OCI-LY3 (cell line): Measurements from ENCODE around the gene RPS15A.
"Not testable (repeated sequence)": the region's sequence is repeated elsewhere in the genome, so short reads cannot be mapped to it uniquely, and the experiment has no call there.

Experiments used
- CTCF ChIP-seq: fragments of 200-600, 300-600 bp; sonication (generic); IDR thresholded peaks from 2 replicates; pipeline ENCODE4 v1.5.1; 2014; ENCODE audit warnings: antibody characterized with exemption, low read length, low read depth
- EZH2phosphoT487 ChIP-seq: fragments of 200-600 bp; shearing (Covaris generic); IDR thresholded peaks from 2 replicates; pipeline ENCODE4 v1.6.1; 2018; ENCODE audit warnings: antibody characterized with exemption, mixed run types, low read depth

GRCh38 chr16:18780460-18781026, 9.6 kb downstream of the RPS15A start:
- not testable (repeated sequence) for TF ChIP-seq CTCF, EZH2phosphoT487
